CD1c-positive myeloid dendritic cell (primary cell): ENCODE measurements around the gene MPZL1.
"Not testable (repeated sequence)": the region's sequence is repeated elsewhere in the genome, so short reads cannot be mapped to it uniquely, and the experiment has no call there.

Experiments used
- DNase-seq: peaks from one replicate; pipeline ENCODE4 v3.0.0-alpha.2; 2016; ENCODE audit errors: extremely low spot score

The MPZL1 gene

GRCh38 chr1:167718914-167719691, 2.7 kb upstream of the MPZL1 start:
- DNase-seq, result no peak

- not testable (repeated sequence) for DNase-seq
Measured at GRCh38 chr1:167719715-167720421, 1.9 kb upstream of the MPZL1 start.

GRCh38 chr1:167720965-167721616, 691 bp upstream of the MPZL1 start:
- peak; percentile 66 for DNase-seq

GRCh38 chr1:167722152-167722869, 529 bp downstream of the MPZL1 start:
- DNase-seq, result peak; percentile 30

GRCh38 chr1:167722870-167723251, 1.1 kb downstream of the MPZL1 start:
- no peak for DNase-seq

- no peak for DNase-seq
Measured at GRCh38 chr1:167723707-167724323, 2.0 kb downstream of the MPZL1 start.

- DNase-seq, result no peak
Measured at GRCh38 chr1:167726008-167726407, 4.2 kb downstream of the MPZL1 start.

GRCh38 chr1:167728818-167729410, 7.1 kb downstream of the MPZL1 start:
- DNase-seq, result no peak

GRCh38 chr1:167734227-167734626, 12.4 kb downstream of the MPZL1 start:
- DNase-seq, result no peak

- no peak for DNase-seq
Measured at GRCh38 chr1:167734841-167735240, 13.1 kb downstream of the MPZL1 start.

GRCh38 chr1:167737169-167737568, 15.4 kb downstream of the MPZL1 start:
- no peak for DNase-seq

GRCh38 chr1:167738158-167738557, 16.4 kb downstream of the MPZL1 start:
- no peak for DNase-seq

GRCh38 chr1:167739752-167740151, 18.0 kb downstream of the MPZL1 start:
- no peak for DNase-seq

GRCh38 chr1:167741103-167741502, 19.3 kb downstream of the MPZL1 start:
- not testable (repeated sequence) for DNase-seq

GRCh38 chr1:167742392-167743057, 20.7 kb downstream of the MPZL1 start:
- not testable (repeated sequence) for DNase-seq

- no peak for DNase-seq
Measured at GRCh38 chr1:167744901-167745300, 23.1 kb downstream of the MPZL1 start.

- no peak for DNase-seq
Measured at GRCh38 chr1:167746013-167746672, 24.4 kb downstream of the MPZL1 start.

- no peak for DNase-seq
Measured at GRCh38 chr1:167746988-167747655, 25.3 kb downstream of the MPZL1 start.

- no peak for DNase-seq
Measured at GRCh38 chr1:167747988-167748387, 26.2 kb downstream of the MPZL1 start.

GRCh38 chr1:167748906-167749305, 27.1 kb downstream of the MPZL1 start:
- DNase-seq, result no peak
